ENCODE measurements around the gene ARPC2.

DNA sequence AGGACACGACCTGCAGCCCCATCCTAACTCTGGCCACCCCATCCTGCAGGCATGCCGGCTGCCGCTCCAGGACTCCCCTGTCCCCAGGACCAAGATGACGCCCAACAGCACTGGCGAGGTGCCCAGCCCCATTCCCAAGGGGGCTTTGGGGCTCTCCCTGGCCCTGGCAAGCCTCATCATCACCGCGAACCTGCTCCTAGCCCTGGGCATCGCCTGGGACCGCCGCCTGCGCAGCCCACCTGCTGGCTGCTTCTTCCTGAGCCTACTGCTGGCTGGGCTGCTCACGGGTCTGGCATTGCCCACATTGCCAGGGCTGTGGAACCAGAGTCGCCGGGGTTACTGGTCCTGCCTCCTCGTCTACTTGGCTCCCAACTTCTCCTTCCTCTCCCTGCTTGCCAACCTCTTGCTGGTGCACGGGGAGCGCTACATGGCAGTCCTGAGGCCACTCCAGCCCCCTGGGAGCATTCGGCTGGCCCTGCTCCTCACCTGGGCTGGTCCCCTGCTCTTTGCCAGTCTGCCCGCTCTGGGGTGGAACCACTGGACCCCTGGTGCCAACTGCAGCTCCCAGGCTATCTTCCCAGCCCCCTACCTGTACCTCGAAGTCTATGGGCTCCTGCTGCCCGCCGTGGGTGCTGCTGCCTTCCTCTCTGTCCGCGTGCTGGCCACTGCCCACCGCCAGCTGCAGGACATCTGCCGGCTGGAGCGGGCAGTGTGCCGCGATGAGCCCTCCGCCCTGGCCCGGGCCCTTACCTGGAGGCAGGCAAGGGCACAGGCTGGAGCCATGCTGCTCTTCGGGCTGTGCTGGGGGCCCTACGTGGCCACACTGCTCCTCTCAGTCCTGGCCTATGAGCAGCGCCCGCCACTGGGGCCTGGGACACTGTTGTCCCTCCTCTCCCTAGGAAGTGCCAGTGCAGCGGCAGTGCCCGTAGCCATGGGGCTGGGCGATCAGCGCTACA, 45.9 kb downstream of the ARPC2 start:
- TF ChIP-seq, protein P1, sequence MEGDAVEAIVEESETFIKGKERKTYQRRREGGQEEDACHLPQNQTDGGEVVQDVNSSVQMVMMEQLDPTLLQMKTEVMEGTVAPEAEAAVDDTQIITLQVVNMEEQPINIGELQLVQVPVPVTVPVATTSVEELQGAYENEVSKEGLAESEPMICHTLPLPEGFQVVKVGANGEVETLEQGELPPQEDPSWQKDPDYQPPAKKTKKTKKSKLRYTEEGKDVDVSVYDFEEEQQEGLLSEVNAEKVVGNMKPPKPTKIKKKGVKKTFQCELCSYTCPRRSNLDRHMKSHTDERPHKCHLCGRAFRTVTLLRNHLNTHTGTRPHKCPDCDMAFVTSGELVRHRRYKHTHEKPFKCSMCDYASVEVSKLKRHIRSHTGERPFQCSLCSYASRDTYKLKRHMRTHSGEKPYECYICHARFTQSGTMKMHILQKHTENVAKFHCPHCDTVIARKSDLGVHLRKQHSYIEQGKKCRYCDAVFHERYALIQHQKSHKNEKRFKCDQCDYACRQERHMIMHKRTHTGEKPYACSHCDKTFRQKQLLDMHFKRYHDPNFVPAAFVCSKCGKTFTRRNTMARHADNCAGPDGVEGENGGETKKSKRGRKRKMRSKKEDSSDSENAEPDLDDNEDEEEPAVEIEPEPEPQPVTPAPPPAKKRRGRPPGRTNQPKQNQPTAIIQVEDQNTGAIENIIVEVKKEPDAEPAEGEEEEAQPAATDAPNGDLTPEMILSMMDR (IDR thresholded peaks at IDR 0.05; ENCODE audit: insufficient read depth, low read length): no peak
- TF ChIP-seq POLR2AphosphoS5 (IDR thresholded peaks at IDR 0.05; ENCODE audit: low read depth): 0 out of 2 replicates have a peak, but pooled peaks have one; percentile 21
